GM12878 (cell line): ENCODE data around the gene SIRPD. TPM values are rescaled to one million over a fixed set of nuclear protein-coding genes. Genes with fewer than 3 reads are reported as not detected.

Experiments
- ATAC-seq: fragments of 200-7000 bp; cut with Tn5 transposase; 3 replicates; pipeline ENCODE4 v1.9.1; 2020; ENCODE audit warnings: mild to moderate bottlenecking, moderate library complexity
- BruUV-seq: library from RNA; stranded (reverse); fragments of 400-500 nt; replicated peaks from 2 replicates; lab custom pipeline; 2021; lab: Mats Ljungman, UMichigan
- CTCF ChIA-PET: fragments of 300-600 bp; sonication (Branson Sonifier 250); formaldehyde crosslinking; extraction: SDS; loops from one replicate; lab custom pipeline; 2021; ENCODE audit warnings: inconsistent platforms; lab: Yijun Ruan, JAX
- POLR2A ChIA-PET: fragments of 350-600 bp; formaldehyde crosslinking; extraction: SDS; loops from one replicate; lab custom pipeline; 2021; ENCODE audit warnings: inconsistent platforms; lab: Charles Lee
- RAD21 ChIA-PET: fragments of 300-600 bp; sonication (Branson Sonifier 250); formaldehyde crosslinking; loops from one replicate; lab custom pipeline; 2023; ENCODE audit warnings: antibody characterized with exemption; ENCODE audit not compliant: unreplicated experiment; lab: Charles Lee
- SMC1A ChIA-PET: fragments of 300-600 bp; sonication (Branson Sonifier 250); formaldehyde crosslinking; loops from one replicate; lab custom pipeline; 2023; ENCODE audit not compliant: unreplicated experiment, uncharacterized antibody; lab: Charles Lee
- DNase-seq: peaks from one replicate; pipeline ENCODE4 v3.0.0-alpha.2; 2011; ENCODE audit warnings: low read depth, low spot score
- FAIRE-seq: peaks from 3 replicates; lab custom pipeline; 2011; peaks lifted over from hg19 to GRCh38; lab: Jason Lieb, UNC
- H2AFZ ChIP-seq: 2 replicates; pipeline ENCODE4 v1.6.0; 2011; ENCODE audit warnings: low read depth, low read length, control low read depth; ENCODE audit not compliant: control insufficient read depth
- H3K27ac ChIP-seq: 2 replicates; pipeline ENCODE4 v1.5.1; 2011; ENCODE audit warnings: control low read depth; ENCODE audit not compliant: control insufficient read depth, insufficient read depth
- H3K27me3 ChIP-seq, 2 experiments: replicated peaks in 1 of 2; 2 replicates each; pipeline versions ENCODE4 v1.6.0 to v1.6.1; 2011; ENCODE audit warnings: low read length in 1 of 2; ENCODE audit not compliant: control insufficient read depth in 2 of 2, insufficient read depth in 2 of 2
- H3K36me3 ChIP-seq, 2 experiments: 2 replicates each; pipeline ENCODE4 v1.5.1; 2011; ENCODE audit warnings: low read length in 1 of 2; ENCODE audit not compliant: control insufficient read depth in 2 of 2, insufficient read depth in 2 of 2
- H3K4me1 ChIP-seq: 2 replicates; pipeline ENCODE4 v1.6.1; 2011; ENCODE audit warnings: mild to moderate bottlenecking, low read length, moderate library complexity, mixed read lengths; ENCODE audit not compliant: control insufficient read depth, insufficient read depth
- H3K4me2 ChIP-seq: 2 replicates; pipeline ENCODE4 v1.6.0; 2011; ENCODE audit warnings: control low read depth; ENCODE audit not compliant: control insufficient read depth, insufficient read depth
- H3K4me3 ChIP-seq: fragments of 200-600 bp; sonication (generic); 2 replicates; pipeline ENCODE4 v1.5.1; 2016
- H3K79me2 ChIP-seq: 2 replicates; pipeline ENCODE4 v1.6.0; 2011; ENCODE audit warnings: low read length; ENCODE audit not compliant: control insufficient read depth, insufficient read depth
- H3K9ac ChIP-seq: 2 replicates; pipeline ENCODE4 v1.8.0; 2011; ENCODE audit warnings: low read length, control low read depth, mixed read lengths; ENCODE audit not compliant: control insufficient read depth, insufficient read depth
- H3K9me3 ChIP-seq: replicated peaks from 3 replicates; pipeline ENCODE4 v1.5.1; 2011; ENCODE audit warnings: mild to moderate bottlenecking, low read length; ENCODE audit not compliant: control insufficient read depth, insufficient read depth
- H4K20me1 ChIP-seq: 2 replicates; pipeline ENCODE4 v1.6.0; 2011; ENCODE audit not compliant: control insufficient read depth, insufficient read depth
- CREM ChIP-seq: IDR thresholded peaks from 2 replicates; pipeline ENCODE4 v1.6.1; 2014; ENCODE audit warnings: antibody characterized with exemption, low read depth
- IKZF1 ChIP-seq: fragments of 450-650 bp; conservative IDR thresholded peaks from 2 replicates; pipeline ENCODE4 v1.6.1; 2017; ENCODE audit warnings: antibody characterized with exemption, mild to moderate bottlenecking
- JUNB ChIP-seq: IDR thresholded peaks from 2 replicates; pipeline ENCODE4 v1.6.1; 2016; ENCODE audit warnings: antibody characterized with exemption, mild to moderate bottlenecking
- JUND ChIP-seq: IDR thresholded peaks from 2 replicates; pipeline ENCODE4 v1.6.1; 2012; ENCODE audit warnings: low read depth, mild to moderate bottlenecking, low read length, improper control_type of control experiment, moderate library complexity
- MEF2A ChIP-seq: IDR thresholded peaks from 2 replicates; pipeline ENCODE4 v1.6.1; 2011; ENCODE audit warnings: low read depth, mild to moderate bottlenecking, low read length, moderate library complexity; ENCODE audit not compliant: insufficient read depth
- NFXL1 ChIP-seq: fragments of 450-650 bp; IDR thresholded peaks from 2 replicates; pipeline ENCODE4 v1.6.1; 2017; ENCODE audit warnings: antibody characterized with exemption, mild to moderate bottlenecking, borderline replicate concordance
- NFYA ChIP-seq: IDR thresholded peaks from 2 replicates; pipeline ENCODE4 v1.6.1; 2011; ENCODE audit warnings: low read depth, mild to moderate bottlenecking, low read length, improper control_type of control experiment, borderline replicate concordance
- PAX5 ChIP-seq: IDR thresholded peaks from 2 replicates; pipeline ENCODE4 v1.6.1; 2011; ENCODE audit warnings: low read depth, low read length, borderline replicate concordance
- POU2F2 ChIP-seq: IDR thresholded peaks from 3 replicates; pipeline ENCODE4 v1.6.1; 2011; ENCODE audit warnings: low read depth, mild to moderate bottlenecking, low read length, borderline replicate concordance
- RBBP5 ChIP-seq: fragments of 200-600 bp; sonication (generic); conservative IDR thresholded peaks from 2 replicates; pipeline ENCODE4 v1.6.1; 2016
- TCF3 ChIP-seq: IDR thresholded peaks from 2 replicates; pipeline ENCODE4 v1.6.1; 2012; ENCODE audit warnings: low read depth, mild to moderate bottlenecking, low read length, borderline replicate concordance; ENCODE audit not compliant: insufficient read depth
- ZZZ3 ChIP-seq: IDR thresholded peaks from 2 replicates; pipeline ENCODE4 v1.6.1; 2011; ENCODE audit warnings: low read depth; ENCODE audit not compliant: control insufficient read depth, insufficient read length
- in situ Hi-C: fragments of 300-500 bp; cut with MboI; formaldehyde crosslinking; loops from 9 replicates; pipeline ENCODE4 v1.14.3; 2018; ENCODE audit warnings: mixed read lengths
- intact Hi-C: fragments of 100-400 bp; cut with micrococcal nuclease; formaldehyde crosslinking; loops from one replicate; pipeline ENCODE4 v1.14.2; 2022; ENCODE audit not compliant: unreplicated experiment
- polyA plus RNA-seq, 11 experiments: library from polyadenylated mRNA; depleted of rRNA in 4 of 11; unstranded in 6 of 11; stranded (reverse) in 5 of 11; fragments of >200 nt; fragmentation: Nextera tagmentation in 4 of 11; fragmentation: Illumina TruSeq in 1 of 11; extraction: Ambion mirVana in 4 of 11; extraction: Trizol in 1 of 11; gene quantifications; 1 replicate in 1 of 11; 2 replicates in 10 of 11; pipeline versions ENCODE4 v1.2.1 to v1.2.3, GENCODE V29; 2011 to 2016; ENCODE audit warnings: inconsistent platforms in 2 of 11, missing spikeins in 2 of 11, low read depth in 1 of 11
- total RNA-seq, 4 experiments: library from RNA; depleted of rRNA in 3 of 4; stranded (reverse); fragments of >200 nt in 3 of 4; fragmentation: Illumina TruSeq in 1 of 4; extraction: Trizol in 1 of 4; gene quantifications; 2 replicates each; pipeline versions ENCODE4 v1.2.1 to v1.2.3, GENCODE V29; 2013 to 2021
- TF ChIP-seq, protein P1 (sequence below): IDR thresholded peaks from 2 replicates; pipeline ENCODE4 v1.6.1; 2011; ENCODE audit warnings: low read depth, mild to moderate bottlenecking, low read length, moderate library complexity, borderline replicate concordance; ENCODE audit errors: extremely low read depth
- TF ChIP-seq, protein P2 (sequence below): fragments of 450-650 bp; IDR thresholded peaks from 2 replicates; pipeline ENCODE4 v1.6.1; 2016; ENCODE audit warnings: mild to moderate bottlenecking
- TF ChIP-seq, protein P3 (sequence below): fragments of 450-650 bp; IDR thresholded peaks from 2 replicates; pipeline ENCODE4 v1.6.1; 2017; ENCODE audit warnings: borderline replicate concordance
- TF ChIP-seq, protein P4 (sequence below): fragments of 450-650 bp; IDR thresholded peaks from 2 replicates; pipeline ENCODE4 v1.6.1; 2017; ENCODE audit warnings: mild to moderate bottlenecking

The SIRPD gene
- total and polyA plus RNA-seq, 10 of the 15 experiments (the other 5 are each of a cell fraction or from before 2014, with no cell fraction given) = 0.10 to 1.6 (median 0.88) TPM

DNA sequence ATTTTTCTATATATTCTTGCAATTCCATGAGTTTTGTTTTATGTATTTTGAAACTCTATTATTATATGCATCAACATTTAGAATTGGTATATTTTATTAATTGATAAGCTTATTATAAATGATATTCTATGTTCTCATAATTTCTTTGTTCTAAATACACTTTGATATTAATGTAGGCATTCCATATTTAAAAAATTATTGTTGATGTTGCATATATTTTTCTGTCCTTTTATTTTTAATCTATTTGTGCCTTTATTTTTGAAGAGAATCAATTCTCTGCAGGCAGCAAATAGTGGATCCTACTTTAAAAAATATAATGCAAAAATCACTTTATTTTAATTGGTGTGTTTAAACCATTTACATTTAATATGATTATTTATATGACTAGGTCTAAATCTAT is 29.6 kb downstream of the SIRPD start:
- Histone ChIP-seq H3K4me1 (peaks cover 3% of the 10 kb centered on the region; the same call in 1 of the 2 replicates), H3K36me3 (no peaks in the 10 kb centered on the region), H3K9me3 (peaks cover 3% of the 10 kb centered on the region; the same call in 1 of the 3 replicates), H3K79me2 (no peaks in the 10 kb centered on the region), H3K4me3 (no peak overlapping the region), H2AFZ (no peak overlapping the region), H3K9ac (no peak overlapping the region), H3K4me2 (no peak overlapping the region), H4K20me1 (no peaks in the 10 kb centered on the region), H3K27me3 (peaks cover 0 to 3% of the 10 kb centered on the region in 2 experiments; a peak in 1 of 4 replicates), H3K27ac (no peak overlapping the region)
- ChIA-PET RAD21 (interaction anchor here (1.1 to 2.2 kb wide), 3 partner anchors 10 to 138 kb away, joined by 3 to 6 read pairs (median 3); no protein-coding TSS in a partner anchor), CTCF (interaction anchor here (1.1 to 3.6 kb wide), 3 partner anchors 18 to 207 kb away, joined by 3 to 11 read pairs (median 6); no protein-coding TSS in a partner anchor), SMC1A (interaction anchor here (0.7 to 2.2 kb wide), 6 partner anchors 10 to 252 kb away, joined by 3 to 6 read pairs (median 4); no protein-coding TSS in a partner anchor), POLR2A (no interaction called here)
- in situ Hi-C loops = no loop called here
- intact Hi-C loops = no loop called here
- BruUV-seq = no TSS peak
- TF ChIP-seq NFYA (no peak), POU2F2 (no peak), ZZZ3 (no peak), MEF2A (no peak), JUND (no peak), RBBP5 (no peak), PAX5 (no peak), TCF3 (no peak), IKZF1 (no peak), JUNB (no peak), NFXL1 (no peak), CREM (no peak)
- TF ChIP-seq, protein P1, sequence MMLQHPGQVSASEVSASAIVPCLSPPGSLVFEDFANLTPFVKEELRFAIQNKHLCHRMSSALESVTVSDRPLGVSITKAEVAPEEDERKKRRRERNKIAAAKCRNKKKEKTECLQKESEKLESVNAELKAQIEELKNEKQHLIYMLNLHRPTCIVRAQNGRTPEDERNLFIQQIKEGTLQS = no peak
- TF ChIP-seq, protein P2, sequence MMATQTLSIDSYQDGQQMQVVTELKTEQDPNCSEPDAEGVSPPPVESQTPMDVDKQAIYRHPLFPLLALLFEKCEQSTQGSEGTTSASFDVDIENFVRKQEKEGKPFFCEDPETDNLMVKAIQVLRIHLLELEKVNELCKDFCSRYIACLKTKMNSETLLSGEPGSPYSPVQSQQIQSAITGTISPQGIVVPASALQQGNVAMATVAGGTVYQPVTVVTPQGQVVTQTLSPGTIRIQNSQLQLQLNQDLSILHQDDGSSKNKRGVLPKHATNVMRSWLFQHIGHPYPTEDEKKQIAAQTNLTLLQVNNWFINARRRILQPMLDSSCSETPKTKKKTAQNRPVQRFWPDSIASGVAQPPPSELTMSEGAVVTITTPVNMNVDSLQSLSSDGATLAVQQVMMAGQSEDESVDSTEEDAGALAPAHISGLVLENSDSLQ = no peak
- TF ChIP-seq, protein P3, sequence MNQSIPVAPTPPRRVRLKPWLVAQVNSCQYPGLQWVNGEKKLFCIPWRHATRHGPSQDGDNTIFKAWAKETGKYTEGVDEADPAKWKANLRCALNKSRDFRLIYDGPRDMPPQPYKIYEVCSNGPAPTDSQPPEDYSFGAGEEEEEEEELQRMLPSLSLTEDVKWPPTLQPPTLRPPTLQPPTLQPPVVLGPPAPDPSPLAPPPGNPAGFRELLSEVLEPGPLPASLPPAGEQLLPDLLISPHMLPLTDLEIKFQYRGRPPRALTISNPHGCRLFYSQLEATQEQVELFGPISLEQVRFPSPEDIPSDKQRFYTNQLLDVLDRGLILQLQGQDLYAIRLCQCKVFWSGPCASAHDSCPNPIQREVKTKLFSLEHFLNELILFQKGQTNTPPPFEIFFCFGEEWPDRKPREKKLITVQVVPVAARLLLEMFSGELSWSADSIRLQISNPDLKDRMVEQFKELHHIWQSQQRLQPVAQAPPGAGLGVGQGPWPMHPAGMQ = no peak
- TF ChIP-seq, protein P4, sequence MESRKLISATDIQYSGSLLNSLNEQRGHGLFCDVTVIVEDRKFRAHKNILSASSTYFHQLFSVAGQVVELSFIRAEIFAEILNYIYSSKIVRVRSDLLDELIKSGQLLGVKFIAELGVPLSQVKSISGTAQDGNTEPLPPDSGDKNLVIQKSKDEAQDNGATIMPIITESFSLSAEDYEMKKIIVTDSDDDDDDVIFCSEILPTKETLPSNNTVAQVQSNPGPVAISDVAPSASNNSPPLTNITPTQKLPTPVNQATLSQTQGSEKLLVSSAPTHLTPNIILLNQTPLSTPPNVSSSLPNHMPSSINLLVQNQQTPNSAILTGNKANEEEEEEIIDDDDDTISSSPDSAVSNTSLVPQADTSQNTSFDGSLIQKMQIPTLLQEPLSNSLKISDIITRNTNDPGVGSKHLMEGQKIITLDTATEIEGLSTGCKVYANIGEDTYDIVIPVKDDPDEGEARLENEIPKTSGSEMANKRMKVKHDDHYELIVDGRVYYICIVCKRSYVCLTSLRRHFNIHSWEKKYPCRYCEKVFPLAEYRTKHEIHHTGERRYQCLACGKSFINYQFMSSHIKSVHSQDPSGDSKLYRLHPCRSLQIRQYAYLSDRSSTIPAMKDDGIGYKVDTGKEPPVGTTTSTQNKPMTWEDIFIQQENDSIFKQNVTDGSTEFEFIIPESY = no peak
- FAIRE-seq (no peak), ATAC-seq (no peak), DNase-seq (no peak)
